Measurements from ENCODE around the gene NINJ2. TPM values are rescaled to one million over a fixed set of nuclear protein-coding genes. Genes with fewer than 3 reads are reported as not detected.

The NINJ2 gene
- polyA plus RNA-seq, 1 of the 3 experiments (the other 2 are of a cell fraction), result 0.07 TPM

GRCh38 chr12:697481-697880, 34.2 kb upstream of the NINJ2 start:
- no peaks in the 10 kb centered on the region for H3K9me2 ChIP-seq
- POLR2A ChIA-PET, result no interaction called here
- WGBS (ENCODE audit: low lambda C conversion rate), result 71% methylated on average over 2 of the region's 2 CpGs

More at GRCh38 chr12:697481-697880, 34.2 kb upstream of the NINJ2 start:
- Histone ChIP-seq H3K4me1 (ENCODE audit: control insufficient read depth in 1 of 2, insufficient read depth in 2 of 2, low read depth in 1 of 2, low read length in 1 of 2) (no peaks in the 10 kb centered on the region), H3F3A (replicated peaks; ENCODE audit: insufficient read depth) (no peaks in the 10 kb centered on the region), H3K27ac (ENCODE audit: low read depth in 2 of 2, low read length in 1 of 2) (no peak overlapping the region), H4K20me1 (ENCODE audit: insufficient read depth) (no peaks in the 10 kb centered on the region), H3K36me3 (replicated peaks in 1 of 2; ENCODE audit: control insufficient read depth in 1 of 2, insufficient read depth in 2 of 2, low read length in 1 of 2) (no peaks in the 10 kb centered on the region), H3K4me3 (ENCODE audit: low read depth in 2 of 2, low read length in 1 of 2) (no peak overlapping the region), H3K4me2 (no peak overlapping the region), H3K9me3 (no peaks in the 10 kb centered on the region), H2AFZ (ENCODE audit: low read depth) (no peak overlapping the region), H3K9ac (no peak overlapping the region), H3K79me2 (ENCODE audit: insufficient read depth) (no peaks in the 10 kb centered on the region), H3K27me3 (ENCODE audit: insufficient read depth) (no peaks in the 10 kb centered on the region)
- DNase-seq, result no peak
- CTCF ChIA-PET, result interaction anchor here (1.0 kb wide), 1 partner anchor 122 kb away, joined by 3 read pairs; no protein-coding TSS in a partner anchor
- TF ChIP-seq TCF12 (IDR thresholded peaks at IDR 0.05) (no peak), POLR2AphosphoS5 (IDR thresholded peaks at IDR 0.05; ENCODE audit: low read depth, low read length) (no peak), IRF3 (IDR thresholded peaks at IDR 0.05; ENCODE audit: low read depth, low read length) (no peak), REST (IDR thresholded peaks at IDR 0.05; ENCODE audit: low read depth, low read length) (no peak), CTCF (IDR thresholded peaks at IDR 0.05) (no peak), USF1 (IDR thresholded peaks at IDR 0.05; ENCODE audit: borderline replicate concordance, low read depth) (no peak), CHD2 (IDR thresholded peaks at IDR 0.05; ENCODE audit: low read length, partially characterized antibody) (no peak), FOXM1 (IDR thresholded peaks at IDR 0.05; ENCODE audit: low read depth) (no peak), NRF1 (IDR thresholded peaks at IDR 0.05; ENCODE audit: low read depth, low read length) (no peak), RCOR1 (IDR thresholded peaks at IDR 0.05; ENCODE audit: low read length) (no peak), RFX5 (IDR thresholded peaks at IDR 0.05; ENCODE audit: low read length) (no peak), EP300 (IDR thresholded peaks at IDR 0.05; ENCODE audit: borderline replicate concordance in 1 of 2, low read depth in 1 of 2, low read length in 1 of 2) (no peak), ZBTB33 (IDR thresholded peaks at IDR 0.05; ENCODE audit: borderline replicate concordance, low read depth) (no peak), ELF1 (IDR thresholded peaks at IDR 0.05) (no peak), MAX (IDR thresholded peaks at IDR 0.05; ENCODE audit: low read depth) (no peak), NFIC (IDR thresholded peaks at IDR 0.05; ENCODE audit: borderline replicate concordance) (no peak), MXI1 (IDR thresholded peaks at IDR 0.05; ENCODE audit: low read depth, low read length) (no peak)
